Muscle of leg (tissue), 16 donors: ENCODE measurements around the gene USP17L12. TPM values are rescaled to one million over a fixed set of nuclear protein-coding genes. Genes with fewer than 3 reads are reported as not detected.
A peak's percentile ranks its signal among the peaks of the same experiment; 100 is the strongest.
"Not testable (repeated sequence)": the region's sequence is repeated elsewhere in the genome, so short reads cannot be mapped to it uniquely, and the experiment has no call there.

Experiments
- DNase-seq: peaks from one replicate; pipeline ENCODE4 v3.0.0; 2013
- H3K27ac ChIP-seq: one replicate; pipeline ENCODE4 v1.5.1; 2013; ENCODE audit warnings: mild to moderate bottlenecking, low read length, control low read depth
- H3K27me3 ChIP-seq: one replicate; pipeline ENCODE4 v1.6.1; 2013; ENCODE audit warnings: low read length; ENCODE audit not compliant: control insufficient read depth, insufficient read depth
- H3K36me3 ChIP-seq: one replicate; pipeline ENCODE4 v1.6.1; 2013; ENCODE audit warnings: low read length; ENCODE audit not compliant: control insufficient read depth, insufficient read depth
- H3K4me1 ChIP-seq: one replicate; pipeline ENCODE4 v1.6.1; 2013; ENCODE audit warnings: low read length; ENCODE audit not compliant: control insufficient read depth, insufficient read depth
- H3K4me3 ChIP-seq: one replicate; pipeline ENCODE4 v1.5.1; 2013; ENCODE audit warnings: low read length, control low read depth
- H3K9me3 ChIP-seq: replicated peaks from 2 replicates; pipeline ENCODE4 v1.6.1; 2013; ENCODE audit warnings: low read depth, low read length; ENCODE audit not compliant: control insufficient read depth
- WGBS: methylation state at CpG from one replicate; pipeline ENCODE4 v1.1.5; 2013; ENCODE audit warnings: missing lambda C conversion rate; ENCODE audit not compliant: insufficient coverage; 5-methylcytosine and 5-hydroxymethylcytosine counted together
- long read RNA-seq, 11 donors: transcript quantifications; one replicate each; lab custom pipeline, GENCODE V29; 2026
- polyA plus RNA-seq, 8 donors: library from polyadenylated mRNA; unstranded; fragments of 120-200 nt; gene quantifications; one replicate each; pipeline versions ENCODE4 v1.2.1 to v1.2.3, GENCODE V29; 2013; ENCODE audit warnings: inconsistent platforms in 1 of 8, low replicate concordance in 1 of 8; ENCODE audit not compliant: insufficient read length in 8 of 8, insufficient read depth in 1 of 8
- total RNA-seq: library from RNA; stranded (reverse); fragments of 120-200 nt; gene quantifications from one replicate; pipeline ENCODE4 v1.2.4, GENCODE V29; 2013

USP17L12 gene, protein sequence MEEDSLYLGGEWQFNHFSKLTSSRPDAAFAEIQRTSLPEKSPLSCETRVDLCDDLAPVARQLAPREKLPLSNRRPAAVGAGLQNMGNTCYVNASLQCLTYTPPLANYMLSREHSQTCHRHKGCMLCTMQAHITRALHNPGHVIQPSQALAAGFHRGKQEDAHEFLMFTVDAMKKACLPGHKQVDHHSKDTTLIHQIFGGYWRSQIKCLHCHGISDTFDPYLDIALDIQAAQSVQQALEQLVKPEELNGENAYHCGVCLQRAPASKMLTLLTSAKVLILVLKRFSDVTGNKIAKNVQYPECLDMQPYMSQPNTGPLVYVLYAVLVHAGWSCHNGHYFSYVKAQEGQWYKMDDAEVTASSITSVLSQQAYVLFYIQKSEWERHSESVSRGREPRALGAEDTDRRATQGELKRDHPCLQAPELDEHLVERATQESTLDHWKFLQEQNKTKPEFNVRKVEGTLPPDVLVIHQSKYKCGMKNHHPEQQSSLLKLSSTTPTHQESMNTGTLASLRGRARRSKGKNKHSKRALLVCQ
- total RNA-seq (not detected), polyA plus RNA-seq (not detected)
- long read RNA-seq, donor 1: 0 reads
- long read RNA-seq, donor 2: 0 reads
- long read RNA-seq, donor 3: 0 reads
- long read RNA-seq, donor 4: 0 reads
- long read RNA-seq, donor 5: 0 reads
- long read RNA-seq, donor 6: 0 reads
- long read RNA-seq, donor 7: 0 reads
- long read RNA-seq, donor 8: 0 reads
- long read RNA-seq, donor 9: 0 reads
- long read RNA-seq, donor 10: 0 reads
- long read RNA-seq, donor 11: 0 reads

DNA sequence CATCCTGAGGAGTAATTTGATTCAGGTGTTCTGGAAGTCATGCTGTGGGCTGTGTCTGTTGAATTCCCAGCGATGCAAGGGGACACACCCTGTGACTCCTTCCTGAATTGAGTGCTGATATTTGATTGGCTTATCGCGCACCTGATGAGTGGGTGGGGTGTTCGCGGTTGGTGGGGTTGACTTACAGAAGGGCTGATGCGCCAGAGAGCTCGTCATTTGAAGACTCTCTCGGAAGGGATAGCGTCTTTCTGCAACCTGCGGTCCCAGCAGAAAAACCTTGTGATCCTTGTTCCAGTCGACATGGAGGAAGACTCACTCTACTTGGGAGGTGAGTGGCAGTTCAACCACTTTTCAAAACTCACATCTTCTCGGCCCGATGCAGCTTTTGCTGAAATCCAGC is at the start of gene USP17L12:
TSS of gene USP17L12 (plus strand) at position 301 of the 400 bp plus-strand sequence. CDS start at position 301, 0 bp downstream.
- H3K27ac ChIP-seq, H3K4me1 ChIP-seq, H3K9me3 ChIP-seq, H3K4me3 ChIP-seq, H3K36me3 ChIP-seq, H3K27me3 ChIP-seq, DNase-seq: not testable (repeated sequence)
- WGBS: no CpG with 5 or more reads among the region's 13 CpGs

DNA sequence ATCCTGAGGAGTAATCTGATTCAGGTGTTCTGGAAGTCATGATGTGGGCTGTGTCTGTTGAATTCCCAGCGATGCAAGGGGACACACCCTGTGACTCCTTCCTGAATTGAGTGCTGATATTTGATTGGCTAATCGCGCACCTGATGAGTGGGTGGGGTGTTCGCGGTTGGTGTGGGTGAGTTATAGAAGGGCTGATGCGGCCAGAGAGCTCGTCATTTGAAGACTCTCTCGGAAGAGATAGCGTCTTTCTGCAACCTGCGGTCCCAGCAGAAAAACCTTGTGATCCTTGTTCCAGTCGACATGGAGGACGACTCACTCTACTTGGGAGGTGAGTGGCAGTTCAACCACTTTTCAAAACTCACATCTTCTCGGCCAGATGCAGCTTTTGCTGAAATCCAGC is 9.6 kb upstream of the USP17L12 start, which contains the start of gene USP17L10:
TSS of gene USP17L10 (plus strand) at position 301 of the 400 bp plus-strand sequence. CDS start at position 301, 0 bp downstream.
- not testable (repeated sequence) for H3K27me3 ChIP-seq, H3K4me1 ChIP-seq, H3K27ac ChIP-seq, DNase-seq, H3K36me3 ChIP-seq, H3K9me3 ChIP-seq, H3K4me3 ChIP-seq
- no CpG with 5 or more reads among the region's 13 CpGs for WGBS

DNA sequence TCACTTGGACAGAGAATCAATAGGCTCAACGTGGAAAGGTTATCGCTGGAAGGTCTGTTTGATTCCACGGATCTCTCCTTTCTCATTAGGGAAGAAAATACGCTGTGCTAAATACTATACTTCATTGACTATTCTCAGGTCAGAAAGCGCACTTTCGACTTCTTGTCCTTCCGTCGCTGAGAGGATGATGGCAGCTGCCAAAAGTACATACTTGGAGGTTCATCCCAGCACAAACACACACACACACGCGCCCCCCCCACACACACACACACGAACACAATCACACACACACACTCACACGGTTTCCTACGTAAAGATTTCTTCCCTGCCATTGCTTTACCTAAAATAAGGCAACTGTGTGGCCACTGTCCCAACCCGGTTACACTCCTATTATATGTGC is 5.3 kb upstream of the USP17L12 start:
- not testable (repeated sequence) for H3K4me3 ChIP-seq, H3K27ac ChIP-seq, H3K4me1 ChIP-seq, H3K36me3 ChIP-seq, DNase-seq, H3K9me3 ChIP-seq, H3K27me3 ChIP-seq
- WGBS: 95% methylated on average over 5 of the region's 14 CpGs

DNA sequence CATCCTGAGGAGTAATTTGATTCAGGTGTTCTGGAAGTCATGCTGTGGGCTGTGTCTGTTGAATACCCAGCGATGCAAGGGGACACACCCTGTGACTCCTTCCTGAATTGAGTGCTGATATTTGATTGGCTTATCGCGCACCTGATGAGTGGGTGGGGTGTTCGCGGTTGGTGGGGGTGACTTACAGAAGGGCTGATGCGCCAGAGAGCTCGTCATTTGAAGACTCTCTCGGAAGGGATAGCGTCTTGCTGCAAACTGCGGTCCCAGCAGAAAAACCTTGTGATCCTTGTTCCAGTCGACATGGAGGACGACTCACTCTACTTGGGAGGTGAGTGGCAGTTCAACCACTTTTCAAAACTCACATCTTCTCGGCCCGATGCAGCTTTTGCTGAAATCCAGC is 4.8 kb upstream of the USP17L12 start, which contains the start of gene USP17L11:
TSS of gene USP17L11 (plus strand) at position 301 of the 400 bp plus-strand sequence. CDS start at position 301, 0 bp downstream.
- H3K36me3 ChIP-seq, H3K27ac ChIP-seq, H3K4me3 ChIP-seq, H3K9me3 ChIP-seq, H3K27me3 ChIP-seq, H3K4me1 ChIP-seq, DNase-seq: not testable (repeated sequence)
- 100% methylated on average over 1 of the region's 14 CpGs for WGBS

DNA sequence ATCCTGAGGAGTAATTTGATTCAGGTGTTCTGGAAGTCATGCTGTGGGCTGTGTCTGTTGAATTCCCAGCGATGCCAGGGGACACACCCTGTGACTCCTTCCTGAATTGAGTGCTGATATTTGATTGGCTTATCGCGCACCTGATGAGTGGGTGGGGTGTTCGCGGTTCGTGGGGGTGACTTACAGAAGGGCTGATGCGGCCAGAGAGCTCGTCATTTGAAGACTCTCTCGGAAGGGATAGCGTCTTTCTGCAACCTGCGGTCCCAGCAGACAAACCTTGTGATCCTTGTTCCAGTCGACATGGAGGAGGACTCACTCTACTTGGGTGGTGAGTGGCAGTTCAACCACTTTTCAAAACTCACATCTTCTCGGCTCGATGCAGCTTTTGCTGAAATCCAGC is 4.6 kb downstream of the USP17L12 start, which contains the start of gene USP17L13:
TSS of gene USP17L13 (plus strand) at position 301 of the 400 bp plus-strand sequence. CDS start at position 301, 0 bp downstream.
- H3K4me1 ChIP-seq, H3K36me3 ChIP-seq, H3K27me3 ChIP-seq, H3K4me3 ChIP-seq, DNase-seq, H3K9me3 ChIP-seq, H3K27ac ChIP-seq: not testable (repeated sequence)
- WGBS: no CpG with 5 or more reads among the region's 14 CpGs

DNA sequence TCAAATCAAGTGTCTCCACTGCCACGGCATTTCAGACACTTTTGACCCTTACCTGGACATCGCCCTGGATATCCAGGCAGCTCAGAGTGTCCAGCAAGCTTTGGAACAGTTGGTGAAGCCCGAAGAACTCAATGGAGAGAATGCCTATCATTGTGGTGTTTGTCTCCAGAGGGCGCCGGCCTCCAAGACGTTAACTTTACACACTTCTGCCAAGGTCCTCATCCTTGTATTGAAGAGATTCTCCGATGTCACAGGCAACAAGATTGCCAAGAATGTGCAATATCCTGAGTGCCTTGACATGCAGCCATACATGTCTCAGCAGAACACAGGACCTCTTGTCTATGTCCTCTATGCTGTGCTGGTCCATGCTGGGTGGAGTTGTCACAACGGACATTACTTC is 10.3 kb downstream of the USP17L12 start:
- not testable (repeated sequence) for H3K27ac ChIP-seq, DNase-seq, H3K27me3 ChIP-seq, H3K4me1 ChIP-seq, H3K4me3 ChIP-seq, H3K9me3 ChIP-seq, H3K36me3 ChIP-seq
- WGBS: no CpG with 5 or more reads among the region's 8 CpGs

DNA sequence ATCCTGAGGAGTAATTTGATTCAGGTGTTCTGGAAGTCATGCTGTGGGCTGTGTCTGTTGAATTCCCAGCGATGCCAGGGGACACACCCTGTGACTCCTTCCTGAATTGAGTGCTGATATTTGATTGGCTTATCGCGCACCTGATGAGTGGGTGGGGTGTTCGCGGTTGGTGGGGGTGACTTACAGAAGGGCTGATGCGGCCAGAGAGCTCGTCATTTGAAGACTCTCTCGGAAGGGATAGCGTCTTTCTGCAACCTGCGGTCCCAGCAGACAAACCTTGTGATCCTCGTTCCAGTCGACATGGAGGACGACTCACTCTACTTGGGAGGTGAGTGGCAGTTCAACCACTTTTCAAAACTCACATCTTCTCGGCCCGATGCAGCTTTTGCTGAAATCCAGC is 14.1 kb downstream of the USP17L12 start, which contains the start of gene USP17L15:
TSS of gene USP17L15 (plus strand) at position 301 of the 400 bp plus-strand sequence. CDS start at position 301, 0 bp downstream.
- no CpG with 5 or more reads among the region's 15 CpGs for WGBS
- not testable (repeated sequence) for H3K27ac ChIP-seq, H3K27me3 ChIP-seq, H3K4me3 ChIP-seq, H3K4me1 ChIP-seq, DNase-seq, H3K9me3 ChIP-seq, H3K36me3 ChIP-seq

DNA sequence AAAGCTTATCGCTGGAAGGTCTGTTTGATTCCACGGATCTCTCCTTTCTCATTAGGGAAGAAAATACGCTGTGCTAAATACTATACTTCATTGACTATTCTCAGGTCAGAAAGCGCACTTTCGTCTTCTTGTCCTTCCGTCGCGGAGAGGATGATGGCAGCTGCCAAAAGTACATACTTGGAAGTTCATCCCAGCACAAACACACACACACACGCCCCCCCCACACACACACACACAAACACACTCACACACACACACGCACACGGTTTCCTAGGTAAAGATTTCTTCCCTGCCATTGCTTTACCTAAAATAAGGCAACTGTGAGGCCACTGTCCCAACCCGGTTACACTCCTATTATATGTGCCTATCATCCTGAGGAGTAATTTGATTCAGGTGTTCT is 18.5 kb downstream of the USP17L12 start:
- 88% methylated on average over 8 of the region's 12 CpGs for WGBS
- not testable (repeated sequence) for H3K27me3 ChIP-seq, H3K4me1 ChIP-seq, H3K4me3 ChIP-seq, H3K27ac ChIP-seq, H3K9me3 ChIP-seq, H3K36me3 ChIP-seq
- peak; percentile 0 for DNase-seq

DNA sequence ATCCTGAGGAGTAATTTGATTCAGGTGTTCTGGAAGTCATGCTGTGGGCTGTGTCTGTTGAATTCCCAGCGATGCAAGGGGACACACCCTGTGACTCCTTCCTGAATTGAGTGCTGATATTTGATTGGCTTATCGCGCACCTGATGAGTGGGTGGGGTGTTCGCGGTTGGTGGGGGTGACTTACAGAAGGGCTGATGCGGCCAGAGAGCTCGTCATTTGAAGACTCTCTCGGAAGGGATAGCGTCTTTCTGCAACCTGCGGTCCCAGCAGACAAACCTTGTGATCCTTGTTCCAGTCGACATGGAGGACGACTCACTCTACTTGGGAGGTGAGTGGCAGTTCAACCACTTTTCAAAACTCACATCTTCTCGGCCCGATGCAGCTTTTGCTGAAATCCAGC is 23.6 kb downstream of the USP17L12 start, which contains the start of gene USP17L17:
TSS of gene USP17L17 (plus strand) at position 301 of the 400 bp plus-strand sequence. CDS start at position 301, 0 bp downstream.
- not testable (repeated sequence) for H3K27me3 ChIP-seq, H3K4me1 ChIP-seq, H3K27ac ChIP-seq, H3K4me3 ChIP-seq, H3K9me3 ChIP-seq, DNase-seq, H3K36me3 ChIP-seq
- no CpG with 5 or more reads among the region's 14 CpGs for WGBS
